Right forelimb (tissue), 1 donor: Measurements from ENCODE around the gene MYL1.

Source experiments
- DNase-seq: peaks from one replicate; pipeline ENCODE4 v3.0.0-alpha.2; 2018

MYL1 gene

DNA sequence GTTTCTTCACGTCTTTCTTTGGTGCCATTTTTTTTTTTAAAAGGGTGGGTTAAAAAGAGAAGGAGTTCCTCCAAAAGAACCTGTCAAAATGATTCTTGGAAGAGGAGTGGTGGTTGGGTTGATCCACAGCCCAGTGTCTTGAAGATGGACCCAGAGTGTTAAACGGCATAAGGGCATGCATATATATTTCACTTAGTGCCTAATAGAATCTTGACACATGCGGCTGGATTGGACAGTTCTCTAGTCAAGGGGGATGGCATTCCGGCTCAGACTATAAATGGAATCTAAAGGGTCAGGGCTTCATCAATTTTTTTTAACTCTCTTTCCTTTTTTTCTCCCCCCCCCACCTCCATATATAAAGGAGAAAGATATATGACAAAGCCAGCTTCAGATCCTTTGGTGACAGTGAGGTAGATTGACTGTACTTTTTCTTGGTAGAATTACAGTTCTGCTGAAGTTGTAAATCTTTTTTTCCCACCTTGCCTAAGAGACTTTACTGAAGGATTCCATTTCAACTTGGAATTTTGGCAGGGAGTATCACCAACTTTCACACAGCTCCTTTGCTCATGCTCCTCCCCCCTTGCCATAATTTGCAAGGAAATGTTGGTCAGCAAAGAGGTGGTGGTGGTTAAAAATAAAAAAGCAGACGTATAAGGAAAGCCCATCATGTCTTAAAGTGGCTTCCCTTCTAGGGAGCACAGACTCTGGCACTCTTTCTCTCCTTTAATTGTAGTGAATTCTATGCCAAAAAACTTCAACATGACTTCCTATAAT is at the start of gene MYL1:
TSS of gene MYL1 (minus strand) at position 160 of the 774 bp plus-strand sequence. CDS start at position 28, 132 bp downstream.
- no peak for DNase-seq

DNA sequence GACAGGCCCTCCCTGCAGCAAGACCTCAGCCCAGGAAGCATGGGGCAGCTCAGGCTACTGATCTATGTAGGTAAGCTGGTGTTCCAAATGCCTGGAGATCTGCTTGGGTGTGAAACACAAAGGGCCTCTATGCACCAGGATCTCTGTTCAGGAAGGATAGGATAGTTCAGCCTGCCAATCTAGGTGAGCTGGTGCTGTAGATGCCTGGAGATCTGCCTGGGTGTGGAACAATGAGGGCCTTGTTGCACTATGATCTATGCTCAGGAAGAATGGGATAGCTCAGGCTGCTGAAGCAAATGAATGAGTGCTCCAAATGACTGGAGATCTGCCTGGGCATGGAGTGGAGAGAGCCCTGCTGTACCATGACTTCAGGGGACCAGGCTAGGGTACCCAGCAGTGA is 48.9 kb upstream of the MYL1 start:
- DNase-seq = no peak

DNA sequence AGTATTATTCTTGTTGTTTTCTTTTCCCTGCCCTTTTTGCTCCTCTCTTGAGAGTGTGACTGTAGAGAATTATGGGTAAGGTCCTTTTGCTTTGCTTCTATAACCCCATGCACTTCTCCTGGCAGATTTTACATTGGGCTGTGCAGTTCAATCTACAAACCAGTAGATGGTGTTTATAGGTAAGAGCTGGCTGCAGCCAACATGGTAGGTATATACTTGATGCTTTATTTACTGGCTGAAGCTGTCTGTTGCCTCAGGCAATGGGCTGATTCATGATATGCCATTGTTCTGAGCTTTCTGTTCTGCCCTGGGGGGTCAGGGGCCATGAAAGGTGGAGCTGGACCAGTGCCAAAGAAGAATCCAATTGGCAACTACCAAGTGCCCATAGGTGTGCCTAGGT is 48.3 kb upstream of the MYL1 start:
- DNase-seq = no peak

DNA sequence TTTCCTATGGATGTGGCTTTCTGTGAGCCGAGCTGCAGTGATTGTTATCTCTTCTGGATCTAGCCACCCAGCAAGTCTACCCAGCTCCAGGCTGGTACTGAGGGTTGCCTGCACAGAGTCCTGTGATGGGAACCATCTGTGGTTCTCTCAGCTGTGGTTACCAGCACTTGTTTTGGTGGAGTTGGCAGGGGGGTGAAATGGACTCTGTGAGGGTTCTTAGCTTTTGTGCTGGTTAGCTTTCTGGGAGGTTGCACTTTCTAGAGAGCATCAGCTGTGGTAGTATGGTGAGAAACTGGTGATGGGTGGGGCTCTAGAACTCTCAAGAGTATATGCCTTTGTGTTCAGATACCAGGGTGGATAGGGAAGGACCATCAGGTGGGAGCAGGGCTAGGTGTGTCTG is 45.4 kb upstream of the MYL1 start:
- DNase-seq = no peak

DNA sequence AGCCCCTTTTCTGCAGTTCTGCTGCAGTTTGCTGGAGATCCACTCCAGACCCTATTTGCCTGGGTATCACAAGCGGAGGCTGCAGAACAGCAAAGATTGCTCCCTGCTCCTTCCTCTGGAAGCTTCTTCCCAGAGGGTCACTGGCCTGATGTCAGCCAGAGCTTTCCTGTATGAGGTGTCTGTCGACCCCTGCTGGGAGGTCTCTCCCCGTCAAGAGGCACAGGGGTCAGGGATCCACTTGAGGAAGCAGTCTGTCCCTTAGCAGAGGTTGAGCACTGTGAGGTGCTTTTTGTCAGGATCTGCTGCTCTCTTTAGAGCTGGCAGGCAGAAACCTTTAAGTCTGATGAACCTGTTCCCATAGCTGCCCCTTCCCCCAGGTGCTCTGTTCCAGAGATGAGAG is 42.0 kb upstream of the MYL1 start:
- DNase-seq = no peak

DNA sequence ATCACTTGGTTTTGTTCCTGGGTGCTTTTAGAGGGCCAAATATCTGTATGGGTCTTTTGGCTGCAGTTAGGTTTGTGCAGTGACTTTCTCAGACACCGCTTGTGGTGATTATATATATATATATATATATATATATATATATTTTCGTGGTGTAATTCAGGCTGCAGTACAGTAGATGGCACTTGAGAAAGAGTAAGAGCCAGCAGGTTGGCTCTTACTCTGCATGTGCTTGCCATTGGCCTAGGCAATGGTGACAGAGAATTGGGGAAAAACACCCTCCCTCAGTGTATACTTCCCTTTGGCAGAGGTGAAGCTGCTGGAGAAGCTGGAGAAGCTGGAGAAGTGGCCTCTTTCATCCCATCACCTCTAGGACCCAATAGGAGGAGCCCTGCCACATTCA is 22.2 kb upstream of the MYL1 start:
- no peak for DNase-seq

DNA sequence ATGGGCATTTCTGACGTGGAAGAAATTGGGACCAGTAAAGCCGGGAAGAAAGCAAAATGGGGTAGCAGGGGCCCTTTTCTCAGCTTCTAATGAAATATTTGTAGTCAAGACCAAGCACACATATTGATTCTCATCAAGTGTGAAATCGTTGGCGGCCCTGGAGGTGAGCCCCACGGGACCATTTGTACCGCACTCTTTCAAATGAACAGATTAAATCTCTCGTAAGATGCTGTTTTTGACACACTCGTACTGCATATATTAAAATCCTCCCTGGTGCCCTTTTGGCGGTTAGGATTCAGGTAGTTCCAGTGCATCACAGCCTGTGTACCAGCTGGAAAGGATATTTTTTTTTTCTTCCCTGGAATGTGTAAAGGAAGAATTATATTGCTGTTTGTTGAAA is 9.9 kb upstream of the MYL1 start:
- DNase-seq = no peak

DNA sequence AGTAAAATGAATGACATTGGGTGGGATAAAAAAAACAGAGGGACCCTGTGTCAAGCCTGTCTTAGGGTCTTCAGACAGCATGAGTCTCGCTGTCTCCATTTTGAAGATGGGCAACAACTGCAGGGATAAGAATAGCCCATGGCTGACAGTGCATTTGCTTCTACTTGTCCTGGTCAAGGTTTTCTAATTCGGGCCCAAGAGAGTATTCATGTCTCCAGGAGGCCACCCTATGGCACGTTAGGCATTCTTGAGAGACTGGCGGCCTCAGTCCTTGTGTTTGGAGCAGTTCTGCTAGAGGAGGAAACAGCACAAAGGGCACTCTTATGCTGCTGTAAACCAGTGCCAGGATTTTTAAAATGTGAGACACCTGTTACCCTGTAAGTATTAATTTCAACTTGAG is 9.5 kb upstream of the MYL1 start:
- DNase-seq = no peak

DNA sequence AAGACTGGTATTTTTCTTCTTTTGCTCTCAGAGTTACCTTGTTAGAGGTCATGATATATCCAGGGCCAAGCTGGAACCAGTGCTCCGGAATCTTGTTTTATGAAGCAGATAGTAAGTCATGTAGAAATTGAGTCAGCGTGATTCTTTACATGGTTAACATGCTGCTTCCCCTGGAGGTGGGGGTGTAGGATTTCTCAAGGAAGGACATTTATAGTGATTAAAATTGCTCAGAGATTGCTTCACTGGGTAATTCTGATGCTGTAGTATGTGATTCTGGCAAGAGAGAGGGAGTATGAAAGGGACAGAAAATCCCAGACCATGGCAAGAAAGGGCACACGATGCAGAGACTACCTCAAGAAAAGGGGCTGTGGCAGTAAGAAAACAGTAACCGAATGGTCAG is 8.0 kb upstream of the MYL1 start:
- no peak for DNase-seq

DNA sequence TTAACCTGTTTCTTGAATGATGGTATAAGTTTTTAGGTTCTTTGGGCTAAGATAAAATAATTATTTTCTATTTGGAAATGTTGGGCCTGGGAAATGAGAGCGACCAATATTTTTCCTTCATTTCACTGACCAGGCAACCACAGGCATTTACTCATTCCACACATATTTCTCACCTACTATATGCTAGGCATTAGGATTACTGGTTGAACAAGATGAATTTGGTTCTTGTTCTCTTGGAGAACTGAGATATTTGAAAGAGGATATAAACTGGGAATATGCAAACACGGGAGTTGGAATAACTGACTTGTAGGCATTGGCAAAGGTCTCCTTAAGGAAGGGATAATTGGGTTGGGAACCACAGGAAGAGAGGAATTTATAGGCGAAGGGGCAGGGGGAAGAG is 3.9 kb upstream of the MYL1 start:
- DNase-seq = no peak

DNA sequence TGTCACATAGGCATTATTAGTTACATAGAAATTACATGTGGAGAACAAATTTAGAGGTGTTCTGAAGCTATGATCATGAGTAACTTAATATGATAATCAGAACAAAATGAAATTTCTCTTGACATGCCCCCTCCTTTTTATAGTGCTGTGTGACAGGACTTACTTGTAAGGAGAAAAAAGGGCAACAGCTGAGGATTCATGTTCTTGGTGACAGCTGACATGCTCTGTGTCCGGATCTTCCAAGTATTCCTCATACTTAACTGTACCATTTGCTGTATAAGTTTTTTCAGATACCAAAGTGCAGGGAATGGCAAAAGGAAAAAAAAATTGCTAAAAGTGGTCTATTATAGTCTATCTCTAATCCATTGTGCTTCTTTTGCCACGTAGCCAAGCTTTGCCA is 3.5 kb upstream of the MYL1 start:
- no peak for DNase-seq

DNA sequence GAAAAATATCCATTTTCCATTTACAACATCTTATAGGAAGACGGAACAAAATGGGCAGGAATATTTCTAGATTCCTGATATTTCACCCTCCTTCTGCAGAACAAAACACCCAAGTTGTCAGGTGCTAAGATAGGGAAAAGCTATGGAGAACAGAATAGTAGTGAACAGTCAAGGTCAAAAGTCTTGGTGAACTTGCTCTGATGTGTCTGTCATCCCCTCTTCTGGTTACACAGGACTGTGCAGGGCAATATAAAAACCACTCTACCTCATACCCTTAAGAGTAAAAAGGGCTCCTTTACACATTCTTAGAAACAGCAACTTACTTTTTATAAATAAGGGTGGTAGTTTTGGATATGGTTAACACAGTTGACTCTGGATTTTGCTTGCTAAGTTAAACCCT is 4.4 kb downstream of the MYL1 start:
- DNase-seq = no peak

DNA sequence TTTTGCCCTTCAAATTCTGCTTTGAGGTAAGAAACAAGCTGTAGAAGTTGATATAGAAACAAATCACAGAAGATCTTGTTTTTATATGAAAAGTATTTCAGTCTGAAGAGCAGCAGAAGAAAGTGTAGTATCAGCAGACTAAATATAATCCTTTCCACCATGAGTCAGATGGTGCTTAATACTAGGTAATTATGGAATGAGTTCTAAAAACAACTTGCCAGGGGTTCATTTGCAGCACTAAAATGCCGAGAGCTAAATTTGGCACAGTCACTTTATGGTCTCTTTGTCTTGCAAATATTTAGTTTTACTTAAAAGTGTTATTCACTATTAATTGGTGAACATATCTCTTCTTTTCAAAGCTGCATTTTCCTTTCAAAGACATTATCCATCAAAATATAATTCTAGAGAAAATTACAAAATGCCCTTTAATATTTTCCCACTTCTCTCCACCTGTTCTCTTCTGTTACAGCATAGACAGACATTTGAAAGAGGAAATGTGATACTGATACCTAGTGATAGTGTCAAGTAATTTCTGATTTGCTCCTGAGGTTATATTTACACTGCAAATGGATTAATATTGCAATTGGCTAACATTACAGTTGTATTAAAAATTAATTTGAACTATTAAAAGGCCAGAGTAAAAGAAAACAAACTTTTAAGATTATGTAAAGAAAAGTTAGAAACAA is 5.3 kb downstream of the MYL1 start:
- DNase-seq = no peak

DNA sequence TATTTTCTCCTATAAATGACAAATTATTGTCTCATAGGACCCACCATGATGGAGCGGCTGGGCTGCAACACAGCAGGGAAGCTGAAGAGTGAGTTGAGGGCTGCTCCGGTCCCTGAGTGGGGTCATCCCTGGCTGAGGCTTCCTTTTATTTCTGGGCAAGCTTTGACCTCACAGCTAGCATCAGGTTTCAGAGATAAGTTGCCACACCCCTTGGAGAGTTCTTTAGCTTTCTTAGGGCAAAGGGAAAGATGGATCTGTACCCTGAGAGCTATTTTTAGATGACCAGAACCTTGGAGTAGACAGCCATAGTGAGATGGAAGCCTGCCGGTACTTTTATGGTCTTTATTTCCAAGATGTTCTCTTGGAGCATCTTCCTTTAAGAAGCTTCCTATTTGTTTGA is 11.5 kb downstream of the MYL1 start:
- no peak for DNase-seq

DNA sequence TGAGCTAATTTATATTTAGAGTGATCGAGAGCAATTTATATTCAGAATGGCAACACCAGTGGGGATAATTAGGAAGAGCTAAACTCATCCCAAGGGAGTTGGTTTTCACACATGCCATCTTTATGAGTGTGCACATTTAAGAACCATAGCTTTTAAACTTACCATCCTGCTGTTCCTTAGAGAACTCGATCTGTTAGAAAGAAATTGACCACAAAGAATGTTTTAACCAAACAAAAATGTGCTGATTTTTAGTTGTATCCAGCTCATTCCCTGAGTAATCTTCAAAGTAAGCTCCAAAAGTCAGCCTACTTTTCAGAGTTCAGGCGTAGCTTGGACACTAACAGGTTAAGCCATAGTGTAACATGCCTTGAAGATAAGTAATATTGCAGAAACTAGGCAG is 12.6 kb downstream of the MYL1 start:
- DNase-seq = no peak

DNA sequence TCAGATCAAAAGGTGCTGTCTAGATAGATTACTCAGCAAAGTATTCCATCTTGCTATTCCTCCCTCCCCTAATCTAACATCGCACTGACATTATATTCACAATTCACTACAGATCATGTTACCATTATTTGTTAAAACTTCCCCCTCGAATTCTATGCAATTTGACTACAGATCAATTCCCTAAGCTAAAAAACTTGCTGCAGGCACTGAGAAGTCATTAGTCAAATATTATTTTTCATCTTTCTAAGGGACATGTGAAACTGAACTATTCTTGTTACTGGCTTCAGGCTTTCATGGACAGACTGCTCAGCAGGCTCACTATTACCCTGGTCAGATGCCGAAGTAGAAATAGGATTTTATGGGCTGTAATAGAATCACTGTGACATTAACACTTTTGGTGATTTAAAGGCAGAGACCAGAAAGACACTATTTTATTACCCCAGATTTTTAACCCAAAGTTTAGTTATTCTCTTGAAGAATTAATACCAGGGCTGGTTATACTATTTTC is 15.1 kb downstream of the MYL1 start:
- DNase-seq = no peak

DNA sequence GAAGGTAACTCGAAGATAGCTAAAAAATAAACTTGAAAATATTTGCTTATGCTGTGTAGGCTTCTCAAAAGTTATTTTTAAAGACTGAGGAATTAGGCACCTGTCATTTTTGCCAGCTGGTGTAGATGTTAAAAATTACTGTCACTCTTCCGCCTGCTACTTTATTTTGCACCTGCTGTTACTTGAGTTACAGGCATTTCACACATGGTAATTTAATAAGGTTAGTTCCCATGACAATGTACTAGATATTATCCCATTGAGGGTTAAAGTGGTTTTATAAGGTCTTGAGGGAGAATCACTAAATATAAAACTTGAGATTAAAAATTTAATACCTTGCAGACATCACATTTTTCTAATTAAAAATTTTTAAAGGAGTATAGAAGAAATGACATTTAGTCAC is 26.6 kb downstream of the MYL1 start:
- no peak for DNase-seq

DNA sequence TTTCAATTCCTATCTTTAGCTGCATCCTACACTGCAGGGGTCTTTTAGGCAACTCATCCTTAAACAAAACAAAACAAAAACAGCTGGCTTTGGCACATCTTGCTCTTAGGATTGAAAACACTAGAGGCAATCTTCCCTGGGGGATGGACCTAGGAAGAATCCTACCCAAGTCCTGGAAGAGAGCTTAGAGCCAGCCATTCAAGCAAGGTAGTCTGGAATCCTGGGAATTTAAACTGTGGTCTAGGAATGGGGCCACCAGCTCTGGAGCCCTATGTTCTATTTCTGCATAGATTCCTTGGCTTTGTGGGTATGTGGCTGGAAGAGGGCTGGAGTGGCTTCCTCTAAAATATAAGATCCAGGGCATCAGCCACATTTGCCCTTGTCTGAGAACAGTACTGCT is 27.7 kb downstream of the MYL1 start:
- DNase-seq = no peak

DNA sequence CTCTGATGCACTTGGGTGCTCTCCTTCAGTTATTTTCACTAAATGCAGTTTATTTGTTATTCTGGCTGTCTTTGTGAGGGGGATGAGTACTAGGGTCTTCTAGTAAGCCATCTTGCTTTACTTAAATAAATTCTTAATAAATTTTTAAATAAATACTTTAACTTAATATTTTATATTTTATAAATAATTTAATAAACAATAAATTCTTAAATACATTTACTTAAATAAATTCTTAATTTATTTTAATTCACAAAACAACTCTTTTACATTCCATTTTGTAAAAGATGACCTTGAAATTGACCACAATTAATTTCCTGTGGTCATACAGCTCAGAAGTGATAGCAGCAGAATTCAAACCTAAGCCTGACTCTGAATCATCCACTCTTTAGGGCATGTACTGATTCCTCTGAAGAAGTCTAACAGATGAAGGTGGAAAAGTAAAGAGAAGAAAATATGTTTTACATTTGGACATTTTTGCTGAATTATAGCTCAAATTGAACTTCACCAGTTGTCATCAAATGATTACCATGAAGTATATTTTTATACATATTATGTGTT is 28.8 kb downstream of the MYL1 start:
- no peak for DNase-seq

DNA sequence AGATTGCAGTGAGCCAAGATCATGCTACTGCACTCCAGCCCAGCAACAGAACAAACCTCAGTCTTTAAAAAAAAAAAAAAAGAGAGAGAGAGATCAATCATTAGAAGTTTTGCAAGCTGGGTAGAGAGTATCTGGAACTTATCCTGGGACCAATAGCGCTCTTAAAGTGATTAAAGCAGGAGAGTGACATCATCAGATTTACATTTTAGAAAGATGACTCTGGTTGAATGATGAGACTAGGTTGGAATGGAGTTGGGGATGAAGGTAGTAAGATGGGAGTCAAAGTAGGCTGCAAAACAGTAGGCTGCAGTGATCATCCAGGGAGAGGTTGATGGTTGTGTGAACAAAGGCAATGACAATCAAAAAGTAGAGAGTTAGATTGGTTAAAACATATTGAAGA is 37.8 kb downstream of the MYL1 start:
- no peak for DNase-seq

DNA sequence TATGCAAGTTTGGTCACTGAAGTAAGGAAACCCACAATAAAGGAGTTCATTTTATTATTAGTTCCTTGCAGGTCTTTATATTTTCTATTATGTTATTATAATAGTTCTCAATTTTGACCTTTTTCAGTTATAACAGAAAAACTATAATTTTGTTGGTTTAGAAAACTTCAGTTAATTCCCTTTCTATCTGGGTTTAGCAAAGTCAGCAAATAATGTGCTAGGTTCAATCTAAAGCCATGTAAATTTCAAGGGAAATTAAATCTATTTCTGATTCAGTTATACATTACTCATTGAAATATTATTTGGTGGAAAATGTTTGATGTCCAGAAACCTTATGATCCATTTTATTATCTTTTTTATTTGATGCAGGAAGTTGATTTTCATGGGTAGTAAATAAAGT is 43.7 kb downstream of the MYL1 start:
- DNase-seq = no peak

DNA sequence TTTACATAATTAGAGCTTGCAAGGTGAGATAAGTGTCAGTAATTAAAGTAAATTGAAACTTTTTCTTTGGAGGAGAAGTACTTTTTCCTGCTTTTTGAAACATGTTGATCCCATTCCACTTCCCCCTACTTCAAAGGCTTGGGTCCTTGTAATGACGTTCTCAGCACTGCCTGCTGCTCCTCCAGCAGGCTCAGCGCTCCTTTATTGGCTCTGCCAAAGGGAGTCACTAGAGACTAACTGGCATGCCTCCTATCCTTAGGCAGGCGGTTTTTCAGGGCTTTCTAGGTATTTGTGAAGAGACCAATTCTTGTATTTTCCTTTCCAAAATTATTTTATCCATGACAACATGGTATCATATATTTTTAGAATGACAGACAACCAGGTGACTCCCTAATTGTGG is 45.8 kb downstream of the MYL1 start:
- DNase-seq = no peak

DNA sequence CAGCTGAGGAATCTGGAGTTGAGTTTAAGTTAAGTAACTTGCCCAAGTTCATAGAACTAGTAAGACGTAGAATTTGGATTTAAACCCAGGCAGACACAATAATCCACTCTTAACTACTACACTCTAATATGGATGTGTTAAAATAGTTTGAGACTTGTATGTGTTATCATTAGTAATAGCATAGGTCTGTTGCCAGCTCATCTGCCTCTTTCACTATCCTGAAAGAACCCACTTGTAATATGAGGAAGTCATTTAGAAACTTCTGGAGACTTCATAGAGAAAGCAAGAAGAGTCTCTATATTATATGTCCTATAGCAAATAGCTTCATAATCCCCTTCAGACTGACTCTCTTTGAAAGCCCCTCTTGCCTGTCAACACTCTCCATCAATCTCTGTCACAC is 46.7 kb downstream of the MYL1 start:
- DNase-seq = no peak

DNA sequence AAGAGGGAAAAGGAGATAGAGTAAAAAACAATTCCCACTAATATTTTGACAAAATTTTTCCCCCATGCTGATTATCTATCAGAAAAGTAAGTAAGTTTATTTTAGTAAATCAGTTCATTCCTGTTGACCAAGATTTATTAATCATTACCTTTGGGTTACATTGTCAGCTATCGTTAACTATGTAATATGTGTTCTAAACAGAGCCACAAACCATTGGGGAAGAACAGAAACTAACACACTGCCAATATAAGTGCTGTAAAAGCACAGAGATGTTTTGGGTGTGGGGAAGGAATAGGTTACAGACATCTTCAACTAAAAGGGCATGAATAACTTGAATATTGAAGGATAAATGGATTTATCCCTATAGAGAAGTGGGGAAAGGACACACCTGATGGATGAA is 47.3 kb downstream of the MYL1 start:
- no peak for DNase-seq
